ENCODE data around the gene ITGAL.

DNA sequence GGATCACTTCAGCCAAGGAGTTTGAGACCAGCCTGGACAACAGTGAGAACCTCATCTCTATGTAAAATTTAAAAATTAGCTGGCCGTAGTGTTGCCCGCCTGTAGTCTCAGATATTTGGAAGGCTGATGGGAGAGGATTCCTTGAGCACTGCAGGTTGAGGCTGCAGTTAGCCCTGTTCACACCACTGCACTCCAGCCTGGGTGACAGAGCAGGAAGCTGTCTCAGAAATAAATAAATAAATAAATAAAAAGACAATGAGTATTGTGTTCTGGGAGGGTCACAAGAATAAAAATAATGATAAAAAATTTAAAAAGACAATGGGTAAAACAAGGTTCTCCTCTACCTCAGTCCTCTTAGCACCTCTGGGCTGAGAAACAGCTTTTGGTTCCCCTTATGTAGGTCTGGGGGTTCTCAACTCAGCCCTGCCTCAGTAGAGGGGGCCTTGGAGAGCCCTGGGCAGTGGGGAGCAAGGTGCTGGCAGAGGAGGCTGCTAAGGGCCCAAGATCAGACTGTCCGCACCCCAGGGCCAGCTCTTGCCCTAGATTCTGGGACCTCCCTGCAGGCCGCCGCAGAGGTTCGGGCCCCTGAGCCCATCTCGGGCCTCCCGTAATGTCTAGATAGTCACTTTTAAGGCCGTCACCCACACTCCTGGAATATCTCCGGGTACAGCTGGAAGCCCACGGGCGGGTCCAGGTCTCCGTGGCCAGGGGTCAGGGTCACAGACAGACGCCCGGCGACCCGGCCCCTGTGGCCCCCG lies 82.2 kb downstream of the ITGAL start:
- TF ChIP-seq, protein P1, sequence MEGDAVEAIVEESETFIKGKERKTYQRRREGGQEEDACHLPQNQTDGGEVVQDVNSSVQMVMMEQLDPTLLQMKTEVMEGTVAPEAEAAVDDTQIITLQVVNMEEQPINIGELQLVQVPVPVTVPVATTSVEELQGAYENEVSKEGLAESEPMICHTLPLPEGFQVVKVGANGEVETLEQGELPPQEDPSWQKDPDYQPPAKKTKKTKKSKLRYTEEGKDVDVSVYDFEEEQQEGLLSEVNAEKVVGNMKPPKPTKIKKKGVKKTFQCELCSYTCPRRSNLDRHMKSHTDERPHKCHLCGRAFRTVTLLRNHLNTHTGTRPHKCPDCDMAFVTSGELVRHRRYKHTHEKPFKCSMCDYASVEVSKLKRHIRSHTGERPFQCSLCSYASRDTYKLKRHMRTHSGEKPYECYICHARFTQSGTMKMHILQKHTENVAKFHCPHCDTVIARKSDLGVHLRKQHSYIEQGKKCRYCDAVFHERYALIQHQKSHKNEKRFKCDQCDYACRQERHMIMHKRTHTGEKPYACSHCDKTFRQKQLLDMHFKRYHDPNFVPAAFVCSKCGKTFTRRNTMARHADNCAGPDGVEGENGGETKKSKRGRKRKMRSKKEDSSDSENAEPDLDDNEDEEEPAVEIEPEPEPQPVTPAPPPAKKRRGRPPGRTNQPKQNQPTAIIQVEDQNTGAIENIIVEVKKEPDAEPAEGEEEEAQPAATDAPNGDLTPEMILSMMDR (IDR thresholded peaks at IDR 0.05) = no peak
- TF ChIP-seq ZFX (IDR thresholded peaks at IDR 0.05; ENCODE audit: borderline replicate concordance) = no peak

Data from 22Rv1 (cell line).